AG08395 (cell line): ENCODE data around the gene ALDH9A1.
"Not testable (repeated sequence)": the region's sequence is repeated elsewhere in the genome, so short reads cannot be mapped to it uniquely, and the experiment has no call there.

Source experiments
- DNase-seq: peaks from one replicate; pipeline ENCODE4 v3.0.0; 2012; ENCODE audit warnings: mixed read lengths, low spot score

The ALDH9A1 gene

DNA sequence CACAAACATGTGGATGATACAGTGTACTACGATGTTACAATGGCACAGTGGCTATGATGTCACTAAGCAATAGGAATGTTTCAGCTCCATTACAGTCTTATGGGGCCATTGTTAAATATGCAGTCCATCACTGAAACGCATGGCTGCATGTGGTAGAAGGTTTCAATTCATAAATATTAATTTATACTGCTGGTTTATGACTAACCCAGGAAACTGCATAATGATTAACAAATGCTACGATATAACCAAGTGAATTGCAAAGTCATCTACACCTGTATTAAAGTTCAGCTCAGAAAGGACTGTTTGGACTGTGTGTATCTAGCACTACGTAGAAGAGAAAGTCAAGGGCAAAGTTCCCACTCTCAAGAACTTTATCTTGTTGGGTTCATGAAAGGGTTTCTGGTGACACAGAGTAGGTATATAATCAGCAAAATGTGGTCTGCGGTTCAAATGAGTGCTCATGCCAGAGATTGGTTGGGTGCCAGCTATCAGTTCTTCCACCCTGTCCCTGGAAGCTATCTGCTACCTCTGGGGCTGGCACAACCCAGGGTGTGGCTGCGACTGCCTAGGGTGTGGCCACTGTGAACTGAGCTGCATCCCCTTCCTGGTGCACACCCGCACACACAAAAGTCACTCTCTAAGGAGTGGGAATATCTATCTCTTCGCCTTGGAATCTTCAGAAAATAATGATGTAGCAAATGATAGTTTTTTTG lies 52.6 kb downstream of the ALDH9A1 start:
- no peak for DNase-seq

GRCh38 chr1:165644064-165644735 lies 54.2 kb downstream of the ALDH9A1 start:
- DNase-seq, result no peak

GRCh38 chr1:165641231-165641987 lies 57.0 kb downstream of the ALDH9A1 start:
- no peak for DNase-seq

GRCh38 chr1:165639821-165640623 lies 58.3 kb downstream of the ALDH9A1 start:
- DNase-seq, result peak; percentile 13

- not testable (repeated sequence) for DNase-seq
These were observed 60.2 kb downstream of the ALDH9A1 start for GRCh38 chr1:165638211-165638610.

- peak; percentile 26 for DNase-seq
These were observed 60.9 kb downstream of the ALDH9A1 start for GRCh38 chr1:165637427-165637826.

GRCh38 chr1:165635823-165636222 lies 62.5 kb downstream of the ALDH9A1 start:
- DNase-seq, result no peak

GRCh38 chr1:165635329-165635728 lies 63.0 kb downstream of the ALDH9A1 start:
- DNase-seq, result no peak

- no peak for DNase-seq
These were observed 64.0 kb downstream of the ALDH9A1 start for GRCh38 chr1:165634154-165634921.

- peak; percentile 35 for DNase-seq
These were observed 64.7 kb downstream of the ALDH9A1 start for GRCh38 chr1:165633614-165634013.

- no peak for DNase-seq
These were observed 65.9 kb downstream of the ALDH9A1 start for GRCh38 chr1:165632491-165632890.

GRCh38 chr1:165632152-165632469 lies 66.3 kb downstream of the ALDH9A1 start:
- no peak for DNase-seq

DNA sequence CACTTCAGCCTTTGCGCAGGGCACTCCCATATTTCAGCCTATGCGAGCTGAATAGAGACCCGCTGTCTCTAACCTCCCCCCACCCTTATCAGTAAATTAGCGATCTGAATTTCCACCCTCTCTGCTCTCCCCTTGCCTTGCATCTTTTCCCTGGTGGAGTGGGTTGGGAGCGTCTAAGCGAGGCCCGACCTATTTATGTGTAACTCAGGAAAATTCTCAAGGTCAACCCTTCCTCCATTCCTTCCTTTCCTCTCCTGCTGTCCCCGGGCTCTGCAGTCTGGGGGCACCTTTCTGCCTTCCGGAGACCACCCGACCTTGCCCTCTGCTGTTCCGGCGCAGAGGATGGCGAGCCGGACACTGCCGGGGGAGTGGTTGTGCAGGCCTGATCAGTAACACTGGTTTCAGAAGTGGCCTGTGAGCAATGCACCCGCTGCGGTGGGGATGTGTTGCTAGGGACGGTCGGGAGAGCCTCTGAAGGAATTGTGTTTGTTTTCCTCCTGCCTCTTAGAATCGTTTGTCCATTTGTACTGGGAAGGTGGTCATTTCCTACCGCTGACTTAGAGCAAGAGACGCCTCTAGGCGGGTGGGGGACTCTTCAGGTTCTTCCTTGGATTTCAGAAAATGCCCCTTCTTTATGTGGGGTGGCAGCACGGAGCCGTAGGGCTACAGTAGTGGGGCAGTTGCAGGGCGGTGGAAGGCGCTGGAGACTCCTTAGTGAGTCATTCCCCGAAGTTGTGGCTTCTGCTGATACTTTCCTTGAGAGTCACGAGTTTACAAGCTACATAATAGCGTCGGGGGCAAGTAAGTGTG lies 66.8 kb downstream of the ALDH9A1 start:
- DNase-seq, result peak; percentile 77

GRCh38 chr1:165630629-165631341 lies 67.6 kb downstream of the ALDH9A1 start, which contains the start of gene MGST3:
TSS of gene MGST3 (plus strand) at chr1:165631234. CDS start at chr1:165649848, 18,614 bp downstream.
- peak; percentile 94 for DNase-seq

GRCh38 chr1:165629848-165630628 lies 68.3 kb downstream of the ALDH9A1 start:
- no peak for DNase-seq

DNA sequence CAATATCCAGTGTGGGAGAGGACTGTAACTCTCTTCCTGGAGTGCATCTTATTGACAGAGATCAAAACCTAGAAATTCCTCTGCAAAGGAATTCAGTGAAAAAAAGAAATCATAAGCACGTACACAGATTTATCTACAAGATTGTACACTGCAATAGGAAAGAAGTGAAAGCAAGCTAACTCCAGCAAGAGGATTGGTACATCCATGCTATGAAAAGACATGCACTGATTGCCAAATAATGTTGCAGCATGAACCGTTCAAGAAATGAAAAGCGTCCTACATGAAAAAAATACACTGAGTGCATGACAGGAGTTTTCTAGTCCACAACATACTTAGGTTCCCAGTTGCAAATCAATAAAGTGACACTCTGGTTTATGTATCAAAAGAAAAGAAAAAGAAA lies 69.2 kb downstream of the ALDH9A1 start:
- DNase-seq, result no peak

DNA sequence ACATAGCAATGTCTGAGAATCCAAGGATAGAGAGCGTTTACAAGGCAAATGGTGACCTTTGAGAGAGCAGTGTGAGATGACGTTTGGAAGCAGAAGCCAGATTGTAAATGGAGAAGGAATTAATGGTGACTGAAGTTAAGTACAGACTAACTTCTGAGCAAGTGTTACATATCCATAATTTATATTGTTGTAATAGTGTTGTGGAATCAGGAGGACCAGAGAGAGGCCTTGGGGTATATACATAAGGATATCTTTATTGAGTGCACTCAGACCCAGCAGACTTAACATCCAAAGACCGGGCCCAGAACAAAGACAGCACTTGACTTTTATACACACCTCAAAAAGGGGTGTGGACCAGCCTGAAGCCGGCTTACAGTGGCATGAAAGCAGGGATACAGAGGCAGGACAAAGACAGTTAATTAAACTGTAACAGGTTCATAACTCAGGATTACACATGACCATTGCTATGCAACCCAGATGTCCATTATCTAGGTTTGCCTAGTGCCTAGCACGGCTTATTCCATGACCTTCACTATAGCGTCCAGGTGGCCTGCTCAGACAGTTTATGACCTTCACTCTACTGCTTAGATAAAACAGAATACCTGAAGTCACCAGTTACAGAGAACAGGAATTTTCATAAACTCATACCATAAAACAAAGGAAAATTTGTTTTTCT lies 70.1 kb downstream of the ALDH9A1 start:
- no peak for DNase-seq

GRCh38 chr1:165624441-165624840 lies 73.9 kb downstream of the ALDH9A1 start:
- no peak for DNase-seq
